GM23338 (cell line): ENCODE measurements around the gene ABCC1. TPM values are rescaled to one million over a fixed set of nuclear protein-coding genes. Genes with fewer than 3 reads are reported as not detected.

Source experiments
- ATAC-seq: fragments of 200-7000 bp; cut with Tn5 transposase; 3 replicates; pipeline ENCODE4 v1.9.1; 2020
- DNase-seq: peaks from one replicate; pipeline ENCODE4 v3.0.0-alpha.2; 2015; ENCODE audit warnings: low spot score
- H2AFZ ChIP-seq: fragments of 200-600 bp; sonication (generic); 2 replicates; pipeline ENCODE4 v1.8.0; 2016; ENCODE audit warnings: antibody characterized with exemption, mild to moderate bottlenecking, moderate library complexity
- H3F3A ChIP-seq: fragments of 200-600 bp; sonication (generic); replicated peaks from 2 replicates; pipeline ENCODE4 v1.8.0; 2017; ENCODE audit warnings: antibody characterized with exemption, mixed run types, low read depth
- H3K27ac ChIP-seq: fragments of 200-600 bp; sonication (generic); 2 replicates; pipeline ENCODE4 v1.6.1; 2016; ENCODE audit warnings: low read depth
- H3K27me3 ChIP-seq: fragments of 200-600 bp; sonication (generic); 2 replicates; pipeline ENCODE4 v1.8.0; 2016; ENCODE audit warnings: mild to moderate bottlenecking, mixed run types, moderate library complexity; ENCODE audit not compliant: insufficient read depth
- H3K36me3 ChIP-seq: fragments of 200-600 bp; sonication (generic); 2 replicates; pipeline ENCODE4 v1.8.0; 2016; ENCODE audit warnings: mild to moderate bottlenecking; ENCODE audit not compliant: insufficient read depth
- H3K4me1 ChIP-seq: fragments of 200-600 bp; sonication (generic); 2 replicates; pipeline ENCODE4 v1.8.0; 2016; ENCODE audit warnings: mild to moderate bottlenecking, moderate library complexity; ENCODE audit not compliant: insufficient read depth
- H3K4me2 ChIP-seq: fragments of 200-600 bp; sonication (generic); 2 replicates; pipeline ENCODE4 v1.7.1; 2017; ENCODE audit warnings: mixed run types
- H3K4me3 ChIP-seq: fragments of 200-600 bp; sonication (generic); 2 replicates; pipeline ENCODE4 v1.6.1; 2016; ENCODE audit warnings: mixed run types
- H3K79me2 ChIP-seq: fragments of 200-600 bp; sonication (generic); replicated peaks from 2 replicates; pipeline ENCODE4 v1.8.0; 2017; ENCODE audit warnings: mild to moderate bottlenecking; ENCODE audit not compliant: insufficient read depth
- H3K9me2 ChIP-seq: fragments of 200-600 bp; sonication (generic); 2 replicates; pipeline ENCODE4 v1.8.0; 2017; ENCODE audit not compliant: insufficient read depth
- H4K20me1 ChIP-seq: fragments of 200-600 bp; sonication (generic); replicated peaks from 2 replicates; pipeline ENCODE4 v1.8.0; 2017; ENCODE audit warnings: mild to moderate bottlenecking; ENCODE audit not compliant: insufficient read depth
- H3K27ac Mint-ChIP-seq: 2 replicates; pipeline ENCODE4 v1.8.0; 2020; ENCODE audit warnings: inconsistent platforms, mild to moderate bottlenecking, moderate library complexity, mixed read lengths
- H3K27me3 Mint-ChIP-seq: 3 replicates; pipeline ENCODE4 v1.8.0; 2022; ENCODE audit warnings: low read depth, mild to moderate bottlenecking, moderate library complexity, mixed read lengths, inconsistent platforms; ENCODE audit not compliant: insufficient read depth, poor library complexity
- H3K36me3 Mint-ChIP-seq: 3 replicates; pipeline ENCODE4 v1.8.0; 2021; ENCODE audit warnings: low read depth, mild to moderate bottlenecking, inconsistent platforms, moderate library complexity, mixed read lengths
- H3K4me1 Mint-ChIP-seq: 3 replicates; pipeline ENCODE4 v1.8.0; 2020; ENCODE audit warnings: mild to moderate bottlenecking, inconsistent platforms, mixed read lengths
- H3K4me3 Mint-ChIP-seq: 3 replicates; pipeline ENCODE4 v1.8.0; 2021; ENCODE audit warnings: moderate library complexity, mild to moderate bottlenecking, inconsistent platforms, mixed read lengths
- H3K9me3 Mint-ChIP-seq: 3 replicates; pipeline ENCODE4 v1.8.0; 2020; ENCODE audit warnings: moderate library complexity, mild to moderate bottlenecking, inconsistent platforms, mixed read lengths
- CREB1 ChIP-seq: fragments of 250-450 bp; sonication (Bioruptor Pico); IDR thresholded peaks from 2 replicates; pipeline ENCODE4 v1.5.0; 2020; ENCODE audit warnings: low read depth, mild to moderate bottlenecking, moderate library complexity
- CTCF ChIP-seq, 2 experiments: fragments of 200-600 bp in 1 of 2; sonication (generic) in 1 of 2; conservative IDR thresholded peaks; 2 replicates each; pipeline versions ENCODE4 v1.5.1 to v1.6.1; 2016 to 2017; ENCODE audit warnings: antibody characterized with exemption in 2 of 2, low read depth in 2 of 2, mild to moderate bottlenecking in 2 of 2, moderate library complexity in 1 of 2
- ETS1 ChIP-seq: IDR thresholded peaks from 2 replicates; pipeline ENCODE4 v1.6.1; 2016; ENCODE audit warnings: antibody characterized with exemption
- EZH2 ChIP-seq: fragments of 200-600 bp; sonication (generic); IDR thresholded peaks from one replicate; pipeline ENCODE4 v1.8.0; 2017; ENCODE audit warnings: antibody characterized with exemption, mild to moderate bottlenecking, low read depth; ENCODE audit not compliant: unreplicated experiment
- EZH2phosphoT487 ChIP-seq: fragments of 200-600 bp; sonication (generic); IDR thresholded peaks from one replicate; pipeline ENCODE4 v1.8.1; 2018; ENCODE audit warnings: antibody characterized with exemption; ENCODE audit not compliant: unreplicated experiment
- JUNB ChIP-seq: IDR thresholded peaks from one replicate; pipeline ENCODE4 v1.6.1; 2016; ENCODE audit warnings: antibody characterized with exemption; ENCODE audit not compliant: unreplicated experiment
- NANOG ChIP-seq: IDR thresholded peaks from 2 replicates; pipeline ENCODE4 v1.6.1; 2016; ENCODE audit warnings: antibody characterized with exemption, borderline replicate concordance
- POLR2AphosphoS5 ChIP-seq: IDR thresholded peaks from 2 replicates; pipeline ENCODE4 v1.6.1; 2016; ENCODE audit warnings: antibody characterized with exemption, low read depth
- STAT1 ChIP-seq: IDR thresholded peaks from one replicate; pipeline ENCODE4 v1.6.1; 2016; ENCODE audit warnings: antibody characterized with exemption; ENCODE audit not compliant: unreplicated experiment
- ZNF114 ChIP-seq: fragments of 250-450 bp; sonication (Bioruptor Pico); IDR thresholded peaks from 2 replicates; pipeline ENCODE4 v1.5.0; 2020; ENCODE audit warnings: mild to moderate bottlenecking, moderate library complexity
- ZNF331 ChIP-seq: fragments of 250-450 bp; sonication (Bioruptor Pico); IDR thresholded peaks from 2 replicates; pipeline ENCODE4 v1.5.0; 2020; ENCODE audit warnings: low read depth, mild to moderate bottlenecking, moderate library complexity
- polyA plus RNA-seq: library from polyadenylated mRNA; unstranded; fragments of >200 nt; fragmentation: Nextera tagmentation; extraction: Ambion mirVana; gene quantifications from 2 replicates; pipeline ENCODE4 v1.2.1, GENCODE V29; 2016
- total RNA-seq: library from RNA; depleted of rRNA; stranded (reverse); fragments of >200 nt; shearing (Covaris generic); gene quantifications from 2 replicates; pipeline ENCODE4 v1.2.3, GENCODE V29; 2014
- TF ChIP-seq, protein P1 (sequence below): IDR thresholded peaks from one replicate; pipeline ENCODE4 v1.6.1; 2018; ENCODE audit warnings: antibody characterized with exemption; ENCODE audit not compliant: unreplicated experiment

Gene ABCC1
- total and polyA plus RNA-seq, 2 experiments from 2014 or later, result 11.0 to 46.6 TPM

DNA sequence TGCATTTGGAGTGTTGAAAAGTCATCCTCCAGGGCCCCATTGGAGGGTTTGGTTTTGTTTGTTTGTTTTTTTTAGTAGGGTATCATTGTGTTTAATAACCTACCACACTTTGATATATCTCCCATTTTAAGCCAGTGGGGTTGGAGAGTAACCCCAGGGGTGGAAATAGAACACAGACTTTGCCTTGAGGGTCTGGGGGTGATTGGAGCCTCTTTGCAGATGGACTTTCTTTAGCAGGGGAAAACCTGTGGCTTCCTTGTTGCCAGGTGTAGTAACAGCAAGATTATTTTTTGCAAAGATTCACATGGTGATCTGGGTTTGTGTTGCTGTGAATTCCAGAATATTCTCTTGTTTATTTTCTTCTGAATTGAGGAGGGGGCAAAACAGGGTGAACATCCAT, 1.5 kb downstream of the ABCC1 start (continued):
- TF ChIP-seq, protein P1, sequence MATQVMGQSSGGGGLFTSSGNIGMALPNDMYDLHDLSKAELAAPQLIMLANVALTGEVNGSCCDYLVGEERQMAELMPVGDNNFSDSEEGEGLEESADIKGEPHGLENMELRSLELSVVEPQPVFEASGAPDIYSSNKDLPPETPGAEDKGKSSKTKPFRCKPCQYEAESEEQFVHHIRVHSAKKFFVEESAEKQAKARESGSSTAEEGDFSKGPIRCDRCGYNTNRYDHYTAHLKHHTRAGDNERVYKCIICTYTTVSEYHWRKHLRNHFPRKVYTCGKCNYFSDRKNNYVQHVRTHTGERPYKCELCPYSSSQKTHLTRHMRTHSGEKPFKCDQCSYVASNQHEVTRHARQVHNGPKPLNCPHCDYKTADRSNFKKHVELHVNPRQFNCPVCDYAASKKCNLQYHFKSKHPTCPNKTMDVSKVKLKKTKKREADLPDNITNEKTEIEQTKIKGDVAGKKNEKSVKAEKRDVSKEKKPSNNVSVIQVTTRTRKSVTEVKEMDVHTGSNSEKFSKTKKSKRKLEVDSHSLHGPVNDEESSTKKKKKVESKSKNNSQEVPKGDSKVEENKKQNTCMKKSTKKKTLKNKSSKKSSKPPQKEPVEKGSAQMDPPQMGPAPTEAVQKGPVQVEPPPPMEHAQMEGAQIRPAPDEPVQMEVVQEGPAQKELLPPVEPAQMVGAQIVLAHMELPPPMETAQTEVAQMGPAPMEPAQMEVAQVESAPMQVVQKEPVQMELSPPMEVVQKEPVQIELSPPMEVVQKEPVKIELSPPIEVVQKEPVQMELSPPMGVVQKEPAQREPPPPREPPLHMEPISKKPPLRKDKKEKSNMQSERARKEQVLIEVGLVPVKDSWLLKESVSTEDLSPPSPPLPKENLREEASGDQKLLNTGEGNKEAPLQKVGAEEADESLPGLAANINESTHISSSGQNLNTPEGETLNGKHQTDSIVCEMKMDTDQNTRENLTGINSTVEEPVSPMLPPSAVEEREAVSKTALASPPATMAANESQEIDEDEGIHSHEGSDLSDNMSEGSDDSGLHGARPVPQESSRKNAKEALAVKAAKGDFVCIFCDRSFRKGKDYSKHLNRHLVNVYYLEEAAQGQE, result no peak
- TF ChIP-seq ETS1 (no peak), EZH2 (no peak), CTCF (conservative IDR thresholded peaks at IDR 0.05; ENCODE audit: low read depth in 2 of 2) (no peak), ZNF331 (CRISPR knock-in tag) (no peak)

DNA sequence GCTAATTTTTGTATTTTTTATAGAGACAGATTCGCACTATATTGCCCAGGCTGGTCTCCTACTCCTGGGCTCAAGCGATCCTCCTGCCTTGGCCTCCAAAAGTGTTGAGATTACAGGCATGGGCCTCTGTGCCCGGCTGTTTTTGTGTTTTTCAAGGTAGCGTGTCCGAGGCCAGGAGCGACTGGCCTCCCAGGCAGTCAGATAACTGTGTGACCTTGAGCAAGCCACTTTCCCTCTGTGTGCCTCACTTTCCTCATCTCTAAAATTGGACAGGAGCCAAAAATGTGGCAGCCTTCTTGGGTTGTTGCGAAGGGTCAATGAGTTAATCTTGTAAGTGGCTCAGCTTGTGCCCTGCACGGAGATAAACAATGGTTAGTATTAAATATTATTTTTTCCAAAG, 2.4 kb downstream of the ABCC1 start:
- H3K27ac Mint-ChIP-seq, result no peak overlapping the region
- ATAC-seq (no peak), DNase-seq (no peak)
- H3K36me3 Mint-ChIP-seq, result peaks cover 10% of the 10 kb centered on the region; the same call in 1 of the 3 replicates
- H3K9me3 Mint-ChIP-seq, result no peaks in the 10 kb centered on the region
- H3K27me3 ChIP-seq, result no peaks in the 10 kb centered on the region
- H3K4me1 Mint-ChIP-seq, result peaks cover 20% of the 10 kb centered on the region
- H3K4me1 ChIP-seq, result peaks cover 25% of the 10 kb centered on the region
- peak overlapping the region; percentile 81 for H3K4me3 ChIP-seq
- peaks cover 9% of the 10 kb centered on the region for H3K27me3 Mint-ChIP-seq
- H2AFZ ChIP-seq, result no peak overlapping the region
- peaks cover 71% of the 10 kb centered on the region for H3K79me2 ChIP-seq
- no peaks in the 10 kb centered on the region for H3K9me2 ChIP-seq
- peaks cover 33% of the 10 kb centered on the region for H4K20me1 ChIP-seq
- H3K27ac ChIP-seq, result no peak overlapping the region
- peak overlapping the region; percentile 94; the same call in 1 of the 3 replicates for H3K4me3 Mint-ChIP-seq
- 0 out of 2 replicates have a peak, but pooled peaks cover 3% of the 10 kb centered on the region for H3F3A ChIP-seq
- no peaks in the 10 kb centered on the region for H3K36me3 ChIP-seq
- H3K4me2 ChIP-seq, result peak overlapping the region; percentile 90
- TF ChIP-seq ZNF331 (CRISPR knock-in tag) (no peak), EZH2 (no peak), EZH2phosphoT487 (no peak), STAT1 (no peak), JUNB (no peak), NANOG (no peak), ZNF114 (CRISPR knock-in tag) (no peak), CREB1 (CRISPR knock-in tag) (no peak), POLR2AphosphoS5 (no peak), ETS1 (no peak)
- TF ChIP-seq, protein P1, result no peak
